ENCODE data around the gene ADCY2. TPM values are rescaled to one million over a fixed set of nuclear protein-coding genes. Genes with fewer than 3 reads are reported as not detected.

Gene ADCY2
- total RNA-seq, 4 donors from 2014 or later = 0.19 to 2.7 (median 0.59) TPM; not detected in 1

- DNase-seq = no peak
- Histone ChIP-seq H3K9me3 (no peaks in the 10 kb centered on the region), H3K4me1 (no peaks in the 10 kb centered on the region), H3K27ac (no peak overlapping the region), H3K4me3 (no peak overlapping the region), H3K36me3 (no peaks in the 10 kb centered on the region), H3K27me3 (no peaks in the 10 kb centered on the region)
- TF ChIP-seq POLR2A (IDR thresholded peaks at IDR 0.05) = no peak
- no peak for TF ChIP-seq CTCF (IDR thresholded peaks at IDR 0.05)
- intact Hi-C loops (cut with DNase I) = no loop called here
- 18 to 20% methylated on average over 1 of the region's 1 CpG for WGBS, 2 donors
Observed at GRCh38 chr5:7478459-7478858, 82.5 kb downstream of the ADCY2 start.

GRCh38 chr5:7488734-7489133 is 92.8 kb downstream of the ADCY2 start:
- intact Hi-C loops (cut with DNase I) = no loop called here
- Histone ChIP-seq H3K4me3 (no peak overlapping the region), H3K27ac (no peak overlapping the region), H3K36me3 (no peaks in the 10 kb centered on the region), H3K4me1 (no peaks in the 10 kb centered on the region), H3K9me3 (no peaks in the 10 kb centered on the region), H3K27me3 (no peaks in the 10 kb centered on the region)
- TF ChIP-seq CTCF (IDR thresholded peaks at IDR 0.05) (no peak), POLR2A (IDR thresholded peaks at IDR 0.05) (no peak)
- WGBS, 2 donors = 62 to 85% methylated on average over 4 to 6 of the region's 7 CpGs
- DNase-seq = no peak

- no peak overlapping the region for H3K4me3 ChIP-seq
- 71 to 72% methylated on average over 4 of the region's 4 CpGs for WGBS, 2 donors
- H3K27me3 ChIP-seq = no peaks in the 10 kb centered on the region
- no peak for TF ChIP-seq POLR2A (IDR thresholded peaks at IDR 0.05)
- no peak for TF ChIP-seq CTCF (IDR thresholded peaks at IDR 0.05)
- DNase-seq = no peak
- intact Hi-C loops (cut with DNase I) = no loop called here
- H3K27ac ChIP-seq = no peak overlapping the region
- H3K9me3 ChIP-seq = no peaks in the 10 kb centered on the region
- no peaks in the 10 kb centered on the region for H3K36me3 ChIP-seq
- no peaks in the 10 kb centered on the region for H3K4me1 ChIP-seq
Observed at GRCh38 chr5:7492371-7492770, 96.4 kb downstream of the ADCY2 start.

- Histone ChIP-seq H3K27me3 (no peaks in the 10 kb centered on the region), H3K27ac (no peak overlapping the region), H3K36me3 (no peaks in the 10 kb centered on the region), H3K4me1 (no peaks in the 10 kb centered on the region), H3K9me3 (no peaks in the 10 kb centered on the region), H3K4me3 (no peak overlapping the region)
- intact Hi-C loops (cut with DNase I) = no loop called here
- TF ChIP-seq POLR2A (IDR thresholded peaks at IDR 0.05) (no peak), CTCF (IDR thresholded peaks at IDR 0.05) (no peak)
- no peak for DNase-seq
- WGBS, 2 donors = 75 to 93% methylated on average over 1 of the region's 1 CpG
Observed at GRCh38 chr5:7493081-7493480, 97.1 kb downstream of the ADCY2 start.

GRCh38 chr5:7493622-7494021 is 97.7 kb downstream of the ADCY2 start:
- no peak for DNase-seq
- Histone ChIP-seq H3K4me3 (no peak overlapping the region), H3K27me3 (no peaks in the 10 kb centered on the region), H3K36me3 (no peaks in the 10 kb centered on the region), H3K4me1 (no peaks in the 10 kb centered on the region), H3K27ac (no peak overlapping the region), H3K9me3 (no peaks in the 10 kb centered on the region)
- TF ChIP-seq POLR2A (IDR thresholded peaks at IDR 0.05) = no peak
- no peak for TF ChIP-seq CTCF (IDR thresholded peaks at IDR 0.05)
- intact Hi-C loops (cut with DNase I) = no loop called here
- WGBS, 2 donors = 50 to 71% methylated on average over 1 to 4 of the region's 5 CpGs

All from esophagus squamous epithelium (tissue), 5 donors.